Ectodermal cell (in vitro differentiated cells): ENCODE results near the gene TMEM44.
"Not testable (repeated sequence)": the region's sequence is repeated elsewhere in the genome, so short reads cannot be mapped to it uniquely, and the experiment has no call there.

Experiments used
- H3K27ac ChIP-seq: 2 replicates; pipeline ENCODE4 v1.7.0; 2013; ENCODE audit warnings: mild to moderate bottlenecking, low read depth, low read length; ENCODE audit not compliant: insufficient read depth, poor library complexity, severe bottlenecking
- H3K27me3 ChIP-seq: 2 replicates; pipeline ENCODE4 v1.7.0; 2013; ENCODE audit warnings: mild to moderate bottlenecking, low read length; ENCODE audit not compliant: insufficient read depth, control insufficient read depth, poor library complexity, severe bottlenecking
- H3K36me3 ChIP-seq: one replicate; pipeline ENCODE4 v1.7.0; 2013; ENCODE audit warnings: low read length; ENCODE audit not compliant: control insufficient read depth, insufficient read depth
- H3K4me1 ChIP-seq: one replicate; pipeline ENCODE4 v1.7.0; 2013; ENCODE audit warnings: low read length; ENCODE audit not compliant: control insufficient read depth, insufficient read depth
- H3K4me3 ChIP-seq: 2 replicates; pipeline ENCODE4 v1.7.0; 2013; ENCODE audit warnings: low read depth, low read length, control low read depth; ENCODE audit not compliant: insufficient read depth
- H3K9me3 ChIP-seq: 2 replicates; pipeline ENCODE4 v1.7.0; 2013; ENCODE audit warnings: mild to moderate bottlenecking, low read length, moderate library complexity; ENCODE audit not compliant: control insufficient read depth
- WGBS, 2 experiments: methylation state at CpG; one replicate each; pipeline ENCODE4 v1.1.7; 2013; ENCODE audit warnings: missing lambda C conversion rate in 2 of 2; 5-methylcytosine and 5-hydroxymethylcytosine counted together

TMEM44 gene

DNA sequence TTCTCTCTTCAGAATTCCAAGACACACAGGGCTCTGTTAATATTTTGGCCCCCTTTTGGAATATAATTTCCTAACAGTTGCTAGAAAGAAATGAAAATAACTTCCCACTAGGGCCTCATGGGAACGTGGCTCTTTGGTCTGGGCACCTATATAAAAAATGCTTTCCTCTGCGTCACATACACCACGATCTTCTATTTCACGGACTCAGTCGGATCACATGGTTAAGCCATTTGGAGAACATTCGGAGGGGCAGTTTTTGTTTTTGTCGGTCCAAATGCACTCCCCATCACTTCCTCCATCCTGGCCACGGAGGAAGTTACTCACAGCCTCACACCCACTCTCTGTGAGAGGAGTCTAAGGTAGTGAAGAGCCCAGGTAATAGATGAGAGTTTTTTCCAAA lies 21.0 kb downstream of the TMEM44 start:
- 89 to 90% methylated on average over 7 to 8 of the region's 8 CpGs for WGBS, 2 experiments
- no peaks in the 10 kb centered on the region for H3K4me1 ChIP-seq
- no peak overlapping the region for H3K4me3 ChIP-seq
- H3K36me3 ChIP-seq, result no peaks in the 10 kb centered on the region
- no peaks in the 10 kb centered on the region for H3K27me3 ChIP-seq
- H3K9me3 ChIP-seq, result no peaks in the 10 kb centered on the region
- no peak overlapping the region for H3K27ac ChIP-seq

- no peak overlapping the region for H3K27ac ChIP-seq
- H3K4me3 ChIP-seq, result no peak overlapping the region
- H3K36me3 ChIP-seq, result no peaks in the 10 kb centered on the region
- no peaks in the 10 kb centered on the region for H3K9me3 ChIP-seq
- no peaks in the 10 kb centered on the region for H3K27me3 ChIP-seq
- H3K4me1 ChIP-seq, result no peaks in the 10 kb centered on the region
- WGBS, 2 experiments, result 92% methylated on average over 3 of the region's 3 CpGs
Measured at GRCh38 chr3:194610689-194611088, 22.5 kb downstream of the TMEM44 start.

- no peaks in the 10 kb centered on the region for H3K36me3 ChIP-seq
- WGBS, 2 experiments, result 92 to 95% methylated on average over 13 of the region's 13 CpGs
- no peaks in the 10 kb centered on the region for H3K9me3 ChIP-seq
- H3K4me1 ChIP-seq, result no peaks in the 10 kb centered on the region
- H3K27me3 ChIP-seq, result no peaks in the 10 kb centered on the region
- no peak overlapping the region for H3K4me3 ChIP-seq
- H3K27ac ChIP-seq, result no peak overlapping the region
Measured at GRCh38 chr3:194609601-194610000, 23.6 kb downstream of the TMEM44 start.

- no peak overlapping the region for H3K27ac ChIP-seq
Measured at GRCh38 chr3:194608981-194609380, 24.2 kb downstream of the TMEM44 start.

DNA sequence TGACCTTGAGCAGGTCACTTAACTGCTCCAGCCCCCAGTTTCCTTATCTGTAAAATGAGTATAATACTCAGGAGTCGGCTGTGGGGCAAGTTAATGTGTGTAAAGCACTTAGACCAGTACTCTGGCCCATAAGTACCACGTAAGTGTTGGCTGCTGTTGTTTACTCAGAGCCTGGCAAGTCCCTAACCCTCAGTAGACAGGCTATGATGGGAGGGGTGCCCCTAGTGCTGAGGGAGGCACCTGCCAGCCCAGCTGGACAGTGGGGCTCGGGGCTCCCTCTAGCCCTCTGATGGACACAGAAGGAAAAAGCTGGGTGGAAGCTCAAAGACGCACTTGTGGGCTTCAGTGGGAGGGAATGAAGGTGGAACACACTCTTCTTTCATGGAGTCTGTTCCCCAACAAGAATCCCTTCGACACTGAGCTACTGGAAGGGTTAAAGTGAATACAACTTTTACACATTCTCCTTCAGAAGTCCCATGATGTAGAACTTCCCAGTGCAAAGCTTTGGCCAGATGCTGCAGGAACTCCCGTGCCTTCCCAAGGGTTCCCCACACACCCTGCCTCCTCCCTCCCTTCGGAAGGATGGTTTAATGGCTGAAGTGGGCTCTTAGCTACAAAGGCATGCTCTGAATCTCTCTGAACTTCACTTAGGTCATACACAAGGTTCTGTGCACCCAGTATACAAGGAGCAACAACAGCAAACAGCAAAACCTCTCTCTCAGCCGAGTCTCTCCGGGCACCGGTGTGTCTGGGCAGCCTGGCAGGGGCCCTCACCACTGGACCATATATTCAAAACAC lies 25.4 kb downstream of the TMEM44 start:
- H3K27ac ChIP-seq, result no peak overlapping the region
- H3K27me3 ChIP-seq, result no peaks in the 10 kb centered on the region
- no peak overlapping the region for H3K4me3 ChIP-seq
- H3K4me1 ChIP-seq, result no peaks in the 10 kb centered on the region
- no peaks in the 10 kb centered on the region for H3K9me3 ChIP-seq
- 93 to 95% methylated on average over 10 of the region's 10 CpGs for WGBS, 2 experiments
- no peaks in the 10 kb centered on the region for H3K36me3 ChIP-seq

More at GRCh38 chr3:194608981-194609380, 24.2 kb downstream of the TMEM44 start:
- H3K9me3 ChIP-seq, result no peaks in the 10 kb centered on the region
- 93% methylated on average over 9 of the region's 9 CpGs for WGBS, 2 experiments
- H3K27me3 ChIP-seq, result no peaks in the 10 kb centered on the region
- H3K4me1 ChIP-seq, result no peaks in the 10 kb centered on the region
- no peaks in the 10 kb centered on the region for H3K36me3 ChIP-seq
- no peak overlapping the region for H3K4me3 ChIP-seq

GRCh38 chr3:194606941-194607340 lies 26.3 kb downstream of the TMEM44 start:
- 84 to 88% methylated on average over 3 of the region's 3 CpGs for WGBS, 2 experiments
- Histone ChIP-seq H3K9me3 (no peaks in the 10 kb centered on the region), H3K27me3 (no peaks in the 10 kb centered on the region), H3K36me3 (no peaks in the 10 kb centered on the region), H3K4me3 (no peak overlapping the region), H3K4me1 (no peaks in the 10 kb centered on the region), H3K27ac (no peak overlapping the region)

DNA sequence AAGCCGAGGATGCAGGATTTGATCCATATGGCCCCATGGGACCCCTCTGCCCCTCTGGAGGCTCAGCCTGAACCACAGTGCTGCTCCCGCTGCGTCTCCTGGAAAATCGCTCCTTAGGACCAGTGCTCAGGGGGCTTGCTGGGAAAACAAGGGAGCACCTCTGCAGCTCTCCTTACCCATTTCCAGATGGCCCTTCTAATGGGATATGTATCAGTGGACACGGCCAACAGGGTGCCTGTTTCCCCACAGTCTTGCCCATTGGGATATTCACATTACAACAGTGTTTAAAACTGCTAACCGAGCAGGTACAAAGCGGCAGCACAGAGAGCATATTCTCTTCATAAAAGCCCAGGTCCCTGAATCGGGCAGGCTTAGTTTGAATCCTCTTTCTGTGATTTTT lies 27.1 kb downstream of the TMEM44 start:
- H3K27ac ChIP-seq, result no peak overlapping the region
- no peaks in the 10 kb centered on the region for H3K27me3 ChIP-seq
- WGBS, 2 experiments, result 81 to 82% methylated on average over 8 of the region's 8 CpGs
- no peaks in the 10 kb centered on the region for H3K9me3 ChIP-seq
- H3K36me3 ChIP-seq, result no peaks in the 10 kb centered on the region
- H3K4me3 ChIP-seq, result no peak overlapping the region
- no peaks in the 10 kb centered on the region for H3K4me1 ChIP-seq

GRCh38 chr3:194605314-194605713 lies 27.9 kb downstream of the TMEM44 start:
- not testable (repeated sequence) for H3K36me3 ChIP-seq, H3K4me3 ChIP-seq
- WGBS, 2 experiments, result 91 to 94% methylated on average over 7 of the region's 7 CpGs

DNA sequence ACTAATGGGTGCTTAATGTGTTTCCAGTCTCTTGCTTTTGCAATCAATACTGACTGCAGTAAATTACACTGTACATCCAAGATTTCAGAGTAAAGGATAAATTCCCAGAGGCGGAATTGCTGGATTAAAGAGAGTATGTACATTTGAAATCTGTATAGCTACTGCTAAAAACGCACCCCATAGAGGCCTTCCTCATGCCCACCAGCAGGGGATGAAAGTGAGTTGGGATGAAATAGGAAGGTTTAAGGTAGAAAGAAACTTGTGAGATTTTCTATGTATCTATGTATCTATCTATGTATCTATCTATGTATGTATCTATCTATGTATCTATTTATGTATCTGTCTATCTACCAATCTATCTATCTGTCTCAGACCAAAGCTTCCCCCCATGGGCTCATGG lies 28.4 kb downstream of the TMEM44 start:
- H3K27ac ChIP-seq, result no peak overlapping the region
- H3K4me1 ChIP-seq, result no peaks in the 10 kb centered on the region
- H3K4me3 ChIP-seq, result no peak overlapping the region
- 85 to 96% methylated on average over 2 of the region's 2 CpGs for WGBS, 2 experiments
- H3K36me3 ChIP-seq, result no peaks in the 10 kb centered on the region
- H3K9me3 ChIP-seq, result no peaks in the 10 kb centered on the region
- H3K27me3 ChIP-seq, result no peaks in the 10 kb centered on the region

More at GRCh38 chr3:194605314-194605713, 27.9 kb downstream of the TMEM44 start:
- H3K9me3 ChIP-seq, H3K27me3 ChIP-seq, H3K27ac ChIP-seq, H3K4me1 ChIP-seq: not testable (repeated sequence)

DNA sequence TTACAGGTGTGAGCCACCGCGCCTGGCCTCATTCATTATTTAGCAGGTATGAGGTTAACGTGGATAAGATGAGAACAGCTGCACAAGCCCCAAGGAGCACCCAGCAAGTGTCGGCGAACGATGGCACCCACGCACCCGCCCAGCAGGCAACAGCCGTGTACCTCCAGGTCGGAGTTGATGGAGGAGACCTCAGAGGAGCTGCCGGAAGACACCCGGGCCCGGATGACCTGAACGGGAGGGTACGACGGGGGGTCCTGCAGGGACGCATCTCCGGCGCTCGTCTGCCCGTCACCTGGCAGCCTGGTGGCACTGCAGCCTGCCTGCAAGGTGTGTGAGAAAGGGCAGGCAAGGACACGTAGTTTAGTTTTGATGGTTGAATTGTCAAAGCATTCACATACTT lies 29.1 kb downstream of the TMEM44 start:
- H3K4me1 ChIP-seq, result no peaks in the 10 kb centered on the region
- no peak overlapping the region for H3K27ac ChIP-seq

More for the DNA sequence above, 29.1 kb downstream of the TMEM44 start:
- H3K36me3 ChIP-seq, result no peaks in the 10 kb centered on the region
- H3K27me3 ChIP-seq, result no peaks in the 10 kb centered on the region
- no peak overlapping the region for H3K4me3 ChIP-seq
- no peaks in the 10 kb centered on the region for H3K9me3 ChIP-seq
- 92 to 94% methylated on average over 22 of the region's 22 CpGs for WGBS, 2 experiments
